Natural killer cell (primary cell): Measurements from ENCODE around the gene CFD. TPM values are rescaled to one million over a fixed set of nuclear protein-coding genes. Genes with fewer than 3 reads are reported as not detected.

Experiments used
- ATAC-seq, 3 donors: fragments of 150-1000 bp in 2 of 3; fragments of 200-7000 bp in 1 of 3; cut with Tn5 transposase; 1 replicate in 1 of 3; 2 replicates in 2 of 3; pipeline ENCODE4 v1.10.0; 2021; ENCODE audit warnings: mild to moderate bottlenecking in 2 of 3, moderate library complexity in 2 of 3
- DNase-seq, 2 donors: peaks; one replicate each; pipeline versions ENCODE4 v3.0.0 to v3.0.0-alpha.2; 2013 to 2021; ENCODE audit warnings: mixed read lengths in 1 of 2
- H3K27ac ChIP-seq: one replicate; pipeline ENCODE4 v1.5.1; 2013; ENCODE audit warnings: mild to moderate bottlenecking, low read length
- H3K27me3 ChIP-seq: one replicate; pipeline ENCODE4 v1.6.1; 2013; ENCODE audit warnings: low read length; ENCODE audit not compliant: control insufficient read depth, insufficient read depth
- H3K36me3 ChIP-seq: one replicate; pipeline ENCODE4 v1.6.1; 2013; ENCODE audit warnings: low read length; ENCODE audit not compliant: control insufficient read depth, insufficient read depth
- H3K4me1 ChIP-seq: one replicate; pipeline ENCODE4 v1.6.1; 2013; ENCODE audit warnings: low read length; ENCODE audit not compliant: control insufficient read depth, insufficient read depth
- H3K4me3 ChIP-seq: one replicate; pipeline ENCODE4 v1.5.1; 2013; ENCODE audit warnings: low read length
- H3K9me3 ChIP-seq: one replicate; pipeline ENCODE4 v1.6.1; 2013; ENCODE audit warnings: low read length; ENCODE audit not compliant: control insufficient read depth, insufficient read depth
- H3K27ac Mint-ChIP-seq, 2 donors: one replicate each; pipeline ENCODE4 v1.8.0; 2022; ENCODE audit warnings: mild to moderate bottlenecking in 2 of 2, mixed read lengths in 2 of 2, moderate library complexity in 1 of 2
- H3K27me3 Mint-ChIP-seq, 2 donors: one replicate each; pipeline ENCODE4 v1.8.0; 2022; ENCODE audit warnings: low read depth in 2 of 2, mixed read lengths in 2 of 2
- H3K36me3 Mint-ChIP-seq: one replicate; pipeline ENCODE4 v1.8.0; 2022; ENCODE audit warnings: mixed read lengths
- H3K4me1 Mint-ChIP-seq, 2 donors: one replicate each; pipeline ENCODE4 v1.8.0; 2022; ENCODE audit warnings: mixed read lengths in 2 of 2
- H3K4me3 Mint-ChIP-seq: one replicate; pipeline ENCODE4 v1.8.0; 2022; ENCODE audit warnings: mild to moderate bottlenecking, moderate library complexity, mixed read lengths
- H3K9me3 Mint-ChIP-seq, 2 donors: one replicate each; pipeline ENCODE4 v1.8.0; 2022; ENCODE audit warnings: mixed read lengths in 2 of 2
- WGBS: methylation state at CpG from one replicate; pipeline ENCODE4 v1.1.7; 2013; ENCODE audit warnings: missing lambda C conversion rate; ENCODE audit not compliant: insufficient coverage; 5-methylcytosine and 5-hydroxymethylcytosine counted together
- intact Hi-C: fragments of 100-400 bp; cut with micrococcal nuclease; formaldehyde crosslinking; loops from one replicate; pipeline ENCODE4 v1.14.2; 2022
- total RNA-seq, 4 donors: library from RNA; stranded (reverse); fragments of 120-200 nt in 1 of 4; gene quantifications; one replicate each; pipeline versions ENCODE4 v1.2.3 to v1.2.4, GENCODE V29; 2013 to 2022
- TF ChIP-seq, protein P1 (sequence below): fragments of 200-600 bp; IDR thresholded peaks from one replicate; pipeline ENCODE4 v1.8.0; 2022; ENCODE audit warnings: antibody characterized with exemption

The CFD gene
- total RNA-seq, 3 donors from 2014 or later (not counting 1 experiment from before 2014, with no cell fraction given): 2.9 to 47.5 (median 10.4) TPM

DNA sequence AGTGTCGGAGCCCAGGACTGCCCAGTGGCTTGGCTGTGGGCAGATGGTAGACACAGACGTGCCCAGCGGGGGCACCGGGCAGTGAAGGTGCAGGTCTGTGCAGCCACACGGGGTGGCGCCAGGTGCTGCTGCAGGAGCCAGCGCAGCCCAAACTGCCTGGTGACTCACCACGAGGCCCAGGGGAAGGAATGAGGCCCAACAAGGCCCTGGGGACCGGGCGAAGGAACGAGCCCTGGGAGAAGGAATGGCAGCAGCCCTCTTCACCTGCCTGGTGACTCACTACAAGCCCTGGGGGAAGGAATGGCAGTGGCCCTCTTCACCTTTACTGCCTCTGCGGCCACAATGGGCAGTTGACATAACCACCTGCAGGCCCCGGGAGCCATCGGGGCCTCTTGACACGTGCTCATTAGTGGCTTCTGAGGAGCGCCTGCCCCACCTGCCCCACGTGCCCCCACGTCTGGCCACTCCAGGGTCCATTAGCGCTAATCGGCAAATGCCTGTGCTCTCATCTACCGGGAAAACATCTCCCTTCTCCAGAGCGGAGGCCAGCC lies 24.3 kb downstream of the CFD start:
- TF ChIP-seq, protein P1, sequence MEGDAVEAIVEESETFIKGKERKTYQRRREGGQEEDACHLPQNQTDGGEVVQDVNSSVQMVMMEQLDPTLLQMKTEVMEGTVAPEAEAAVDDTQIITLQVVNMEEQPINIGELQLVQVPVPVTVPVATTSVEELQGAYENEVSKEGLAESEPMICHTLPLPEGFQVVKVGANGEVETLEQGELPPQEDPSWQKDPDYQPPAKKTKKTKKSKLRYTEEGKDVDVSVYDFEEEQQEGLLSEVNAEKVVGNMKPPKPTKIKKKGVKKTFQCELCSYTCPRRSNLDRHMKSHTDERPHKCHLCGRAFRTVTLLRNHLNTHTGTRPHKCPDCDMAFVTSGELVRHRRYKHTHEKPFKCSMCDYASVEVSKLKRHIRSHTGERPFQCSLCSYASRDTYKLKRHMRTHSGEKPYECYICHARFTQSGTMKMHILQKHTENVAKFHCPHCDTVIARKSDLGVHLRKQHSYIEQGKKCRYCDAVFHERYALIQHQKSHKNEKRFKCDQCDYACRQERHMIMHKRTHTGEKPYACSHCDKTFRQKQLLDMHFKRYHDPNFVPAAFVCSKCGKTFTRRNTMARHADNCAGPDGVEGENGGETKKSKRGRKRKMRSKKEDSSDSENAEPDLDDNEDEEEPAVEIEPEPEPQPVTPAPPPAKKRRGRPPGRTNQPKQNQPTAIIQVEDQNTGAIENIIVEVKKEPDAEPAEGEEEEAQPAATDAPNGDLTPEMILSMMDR: no peak
- peaks cover 58% of the 10 kb centered on the region for H3K36me3 ChIP-seq
- H3K9me3 ChIP-seq: no peaks in the 10 kb centered on the region
- no peak overlapping the region for H3K4me3 Mint-ChIP-seq
- no peaks in the 10 kb centered on the region for H3K27me3 Mint-ChIP-seq
- intact Hi-C loops: no loop called here
- H3K27ac Mint-ChIP-seq: no peak overlapping the region
- H3K36me3 Mint-ChIP-seq: no peaks in the 10 kb centered on the region
- ATAC-seq (no peak), DNase-seq (no peak)
- WGBS: 95% methylated on average over 22 of the region's 22 CpGs
- H3K4me1 ChIP-seq: peaks cover 22% of the 10 kb centered on the region
- H3K4me1 Mint-ChIP-seq: no peaks in the 10 kb centered on the region
- no peak overlapping the region for H3K4me3 ChIP-seq
- no peak overlapping the region for H3K27ac ChIP-seq
- no peaks in the 10 kb centered on the region for H3K27me3 ChIP-seq
- H3K9me3 Mint-ChIP-seq: no peaks in the 10 kb centered on the region

DNA sequence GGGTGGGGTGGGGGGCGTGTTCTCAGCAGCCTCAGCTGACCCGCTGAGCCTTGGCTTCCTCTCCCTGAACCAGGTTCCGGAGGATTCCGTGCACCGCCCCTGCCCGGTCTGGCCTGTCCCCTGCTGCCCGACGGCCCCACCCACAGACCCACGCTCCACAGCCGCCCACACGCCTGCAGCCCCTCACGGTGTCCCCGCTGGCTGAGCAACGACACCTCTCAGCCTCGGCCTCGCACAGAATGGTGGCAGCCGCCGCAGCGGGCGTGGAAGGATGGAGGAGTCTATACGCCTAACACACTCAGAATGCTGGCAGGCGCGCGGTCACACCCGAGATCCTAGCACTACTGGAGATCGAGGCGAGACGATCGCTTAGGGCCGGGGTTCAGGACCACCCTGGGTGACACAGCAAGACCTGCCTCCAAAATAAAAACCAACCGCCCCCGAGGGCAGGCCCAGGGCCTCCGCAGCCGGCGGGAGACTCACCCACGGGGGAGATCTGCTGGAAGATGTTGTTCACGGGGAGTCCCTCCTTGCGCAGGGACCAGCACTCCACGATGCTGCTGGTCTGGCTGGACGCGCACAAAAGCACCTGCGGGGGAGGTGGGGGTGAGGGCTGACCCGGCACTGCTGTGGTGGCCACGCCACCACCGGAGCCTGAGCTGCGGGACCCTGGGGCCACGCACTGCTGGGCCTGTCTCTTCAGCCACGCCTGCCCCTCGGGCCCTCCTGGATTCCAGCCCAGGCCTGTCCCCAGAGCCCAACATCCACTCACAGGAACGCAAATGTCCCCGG lies 25.2 kb downstream of the CFD start:
- no peak overlapping the region for H3K27ac Mint-ChIP-seq
- H3K4me1 Mint-ChIP-seq: no peaks in the 10 kb centered on the region
- Histone ChIP-seq H3K36me3 (peaks cover 60% of the 10 kb centered on the region), H3K4me1 (peaks cover 31% of the 10 kb centered on the region), H3K9me3 (no peaks in the 10 kb centered on the region), H3K27me3 (no peaks in the 10 kb centered on the region), H3K4me3 (no peak overlapping the region), H3K27ac (no peak overlapping the region)
- no peaks in the 10 kb centered on the region for H3K9me3 Mint-ChIP-seq
- 97% methylated on average over 51 of the region's 51 CpGs for whole genome bisulfite sequencing
- H3K4me3 Mint-ChIP-seq: no peak overlapping the region
- intact Hi-C loops: no loop called here
- H3K27me3 Mint-ChIP-seq: no peaks in the 10 kb centered on the region
- ATAC-seq (no peak), DNase-seq (no peak)
- H3K36me3 Mint-ChIP-seq: no peaks in the 10 kb centered on the region
- TF ChIP-seq, protein P1: no peak

DNA sequence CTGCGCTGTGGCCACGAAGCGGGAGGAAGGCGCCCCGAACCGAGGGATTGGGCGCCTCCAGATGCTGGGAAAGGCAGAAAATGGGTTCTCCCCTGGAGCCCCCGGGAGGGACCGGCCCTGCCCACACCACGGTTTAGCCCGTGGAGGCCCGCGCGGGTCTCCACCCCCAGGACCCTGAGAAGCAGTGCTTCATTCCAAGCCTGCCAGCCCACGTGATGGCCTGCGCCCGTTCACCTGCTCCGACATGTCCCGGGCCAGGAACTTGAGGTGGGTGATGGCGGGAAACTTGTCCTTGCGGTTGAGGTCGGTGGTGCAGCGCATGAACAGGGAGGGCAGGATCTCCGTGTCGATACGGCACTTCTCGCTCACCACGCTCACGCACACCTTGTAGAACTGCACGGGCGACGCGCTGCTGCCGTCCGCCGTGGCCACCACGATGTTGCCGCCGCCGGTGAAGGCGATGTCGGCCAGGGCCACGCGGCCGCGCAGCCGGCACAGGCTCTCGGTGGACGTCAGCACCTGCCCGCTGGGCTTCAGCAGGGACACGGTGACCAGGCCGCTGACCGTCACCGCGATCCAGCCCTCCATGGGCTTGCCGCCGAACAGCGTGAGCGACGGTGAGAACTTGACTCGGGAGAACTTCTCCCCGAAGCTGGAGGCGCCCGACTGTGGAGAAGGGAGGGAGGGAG lies 26.2 kb downstream of the CFD start:
- H3K27ac Mint-ChIP-seq: no peak overlapping the region
- DNase-seq (no peak), ATAC-seq (no peak)
- no peaks in the 10 kb centered on the region for H3K36me3 Mint-ChIP-seq
- peaks cover 32% of the 10 kb centered on the region for H3K4me1 ChIP-seq
- WGBS: 98% methylated on average over 64 of the region's 64 CpGs
- no peak overlapping the region for H3K27ac ChIP-seq
- no peaks in the 10 kb centered on the region for H3K9me3 Mint-ChIP-seq
- no peaks in the 10 kb centered on the region for H3K9me3 ChIP-seq
- TF ChIP-seq, protein P1: no peak
- peaks cover 64% of the 10 kb centered on the region for H3K36me3 ChIP-seq
- H3K4me3 Mint-ChIP-seq: no peak overlapping the region
- no peak overlapping the region for H3K4me3 ChIP-seq
- H3K27me3 Mint-ChIP-seq: no peaks in the 10 kb centered on the region
- no peaks in the 10 kb centered on the region for H3K4me1 Mint-ChIP-seq
- no peaks in the 10 kb centered on the region for H3K27me3 ChIP-seq
- intact Hi-C loops: no loop called here
